IMR-90 (cell line): Measurements from ENCODE around the gene ERCC5. TPM values are rescaled to one million over a fixed set of nuclear protein-coding genes. Genes with fewer than 3 reads are reported as not detected.

Source experiments
- ATAC-seq: fragments of 200-7000 bp; cut with Tn5 transposase; 2 replicates; pipeline ENCODE4 v1.9.1; 2020; ENCODE audit warnings: low read depth, mild to moderate bottlenecking, moderate library complexity
- BruUV-seq: library from RNA; stranded (reverse); fragments of 400-500 nt; replicated peaks from 2 replicates; lab custom pipeline; 2021; lab: Mats Ljungman, UMichigan
- CTCF ChIA-PET: fragments of 300-600 bp; formaldehyde crosslinking; extraction: SDS; loops from one replicate; lab custom pipeline; 2021; ENCODE audit warnings: antibody characterized with exemption; lab: Yijun Ruan, JAX
- POLR2A ChIA-PET: fragments of 300-600 bp; sonication (Branson Sonifier 250); formaldehyde crosslinking; loops from one replicate; lab custom pipeline; 2022; ENCODE audit warnings: antibody characterized with exemption; ENCODE audit not compliant: unreplicated experiment; lab: Charles Lee
- DNase-seq: peaks from one replicate; pipeline ENCODE4 v3.0.0; 2013
- H2AFZ ChIP-seq: replicated peaks from 2 replicates; pipeline ENCODE3; 2013; ENCODE audit warnings: low read length, mild to moderate bottlenecking; ENCODE audit not compliant: poor library complexity
- H2AK5ac ChIP-seq: 2 replicates; pipeline ENCODE4 v1.6.1; 2013; ENCODE audit warnings: low read depth, low read length, inconsistent platforms
- H2AK9ac ChIP-seq: replicated peaks from 2 replicates; pipeline ENCODE3; 2013; ENCODE audit warnings: mild to moderate bottlenecking, low read depth, low read length, moderate library complexity; ENCODE audit not compliant: poor library complexity
- H2BK120ac ChIP-seq: 2 replicates; pipeline ENCODE4 v1.6.1; 2013; ENCODE audit warnings: low read depth, low read length, inconsistent platforms
- H2BK15ac ChIP-seq: 3 replicates; pipeline ENCODE4 v1.6.1; 2013; ENCODE audit warnings: low read depth, low read length, inconsistent platforms
- H2BK20ac ChIP-seq: 2 replicates; pipeline ENCODE4 v1.6.1; 2013; ENCODE audit warnings: low read depth, mild to moderate bottlenecking, inconsistent platforms, low read length, moderate library complexity
- H2BK5ac ChIP-seq: 2 replicates; pipeline ENCODE4 v1.6.1; 2013; ENCODE audit warnings: mild to moderate bottlenecking, low read depth, low read length, inconsistent platforms; ENCODE audit not compliant: poor library complexity, severe bottlenecking
- H3K14ac ChIP-seq: replicated peaks from 2 replicates; pipeline ENCODE4 v1.6.1; 2013; ENCODE audit warnings: low read depth, low read length, inconsistent platforms
- H3K18ac ChIP-seq: 2 replicates; pipeline ENCODE4 v1.6.1; 2013; ENCODE audit warnings: low read depth, low read length, control low read depth
- H3K23ac ChIP-seq: 2 replicates; pipeline ENCODE4 v1.6.1; 2013; ENCODE audit warnings: low read depth, low read length, inconsistent platforms
- H3K27ac ChIP-seq: 2 replicates; pipeline ENCODE4 v1.5.1; 2013; ENCODE audit warnings: mild to moderate bottlenecking, control low read depth, low read length; ENCODE audit not compliant: insufficient read depth
- H3K27me3 ChIP-seq: 2 replicates; pipeline ENCODE4 v1.6.1; 2013; ENCODE audit warnings: low read length; ENCODE audit not compliant: control insufficient read depth, insufficient read depth
- H3K36me3 ChIP-seq: 2 replicates; pipeline ENCODE4 v1.6.1; 2013; ENCODE audit warnings: low read length, mixed read lengths; ENCODE audit not compliant: control insufficient read depth, insufficient read depth
- H3K4ac ChIP-seq: 2 replicates; pipeline ENCODE4 v1.6.1; 2013; ENCODE audit warnings: low read depth, low read length, inconsistent platforms
- H3K4me1 ChIP-seq: 2 replicates; pipeline ENCODE4 v1.6.1; 2013; ENCODE audit warnings: low read length, mixed read lengths; ENCODE audit not compliant: control insufficient read depth, insufficient read depth
- H3K4me2 ChIP-seq: 2 replicates; pipeline ENCODE4 v1.6.1; 2013; ENCODE audit warnings: low read depth, mild to moderate bottlenecking, control low read depth, low read length, moderate library complexity
- H3K4me3 ChIP-seq: 2 replicates; pipeline ENCODE4 v1.5.1; 2013; ENCODE audit warnings: low read depth, mild to moderate bottlenecking, control low read depth, low read length, moderate library complexity; ENCODE audit not compliant: insufficient read depth
- H3K56ac ChIP-seq: 2 replicates; pipeline ENCODE4 v1.6.1; 2013; ENCODE audit warnings: low read length, inconsistent platforms; ENCODE audit not compliant: insufficient read depth; ENCODE audit errors: extremely low read depth
- H3K79me1 ChIP-seq, 2 experiments: 2 replicates each; pipeline ENCODE4 v1.6.1; 2013; ENCODE audit warnings: low read length in 2 of 2, inconsistent platforms in 1 of 2, low read depth in 1 of 2
- H3K9ac ChIP-seq: 2 replicates; pipeline ENCODE4 v1.6.1; 2013; ENCODE audit warnings: low read depth, low read length, control low read depth
- H3K9me1 ChIP-seq: 2 replicates; pipeline ENCODE4 v1.6.1; 2013; ENCODE audit warnings: low read length, inconsistent platforms; ENCODE audit not compliant: insufficient read depth
- H3K9me3 ChIP-seq: 2 replicates; pipeline ENCODE4 v1.6.1; 2013; ENCODE audit warnings: low read length; ENCODE audit not compliant: control insufficient read depth, insufficient read depth
- H4K20me1 ChIP-seq: 2 replicates; pipeline ENCODE4 v1.6.1; 2013; ENCODE audit warnings: low read length, inconsistent platforms; ENCODE audit not compliant: insufficient read depth
- H4K5ac ChIP-seq: 2 replicates; pipeline ENCODE4 v1.6.1; 2013; ENCODE audit warnings: mild to moderate bottlenecking, low read depth, low read length, control low read depth
- H4K8ac ChIP-seq, 2 experiments: 2 replicates each; pipeline ENCODE4 v1.6.1; 2013; ENCODE audit warnings: low read depth in 2 of 2, low read length in 2 of 2, control low read depth in 1 of 2, inconsistent platforms in 1 of 2
- H4K91ac ChIP-seq: 2 replicates; pipeline ENCODE4 v1.6.1; 2013; ENCODE audit warnings: low read depth, low read length, inconsistent platforms; ENCODE audit not compliant: insufficient read depth
- BHLHE40 ChIP-seq: fragments of 150-350 bp; IDR thresholded peaks from 2 replicates; pipeline ENCODE4 v1.6.1; 2016; ENCODE audit warnings: mild to moderate bottlenecking, low read depth, low read length
- CEBPB ChIP-seq: IDR thresholded peaks from 2 replicates; pipeline ENCODE4 v1.6.1; 2012; ENCODE audit warnings: low read depth, low read length, improper control_type of control experiment
- FOS ChIP-seq: fragments of 150-350 bp; IDR thresholded peaks from 2 replicates; pipeline ENCODE4 v1.6.1; 2016; ENCODE audit warnings: low read depth, low read length
- MAFK ChIP-seq: IDR thresholded peaks from 2 replicates; pipeline ENCODE4 v1.6.1; 2012; ENCODE audit warnings: low read depth, low read length, improper control_type of control experiment
- MAZ ChIP-seq: IDR thresholded peaks from 2 replicates; pipeline ENCODE4 v1.6.1; 2012; ENCODE audit warnings: low read depth, mild to moderate bottlenecking, low read length, improper control_type of control experiment, moderate library complexity, borderline replicate concordance
- POLR2A ChIP-seq: IDR thresholded peaks from 2 replicates; pipeline ENCODE4 v1.6.1; 2012; ENCODE audit warnings: mild to moderate bottlenecking, low read depth, low read length
- RAD21 ChIP-seq: IDR thresholded peaks from 2 replicates; pipeline ENCODE4 v1.6.1; 2012; ENCODE audit warnings: low read length, improper control_type of control experiment
- RFX5 ChIP-seq: IDR thresholded peaks from 2 replicates; pipeline ENCODE4 v1.8.0; 2012; ENCODE audit warnings: low read depth, mild to moderate bottlenecking, low read length, moderate library complexity
- WGBS, 2 experiments: methylation state at CpG; one replicate each; pipeline versions ENCODE4 v1.1.5 to v1.1.7; 2013; ENCODE audit warnings: missing lambda C conversion rate in 2 of 2; ENCODE audit not compliant: insufficient read length in 1 of 2; ENCODE audit errors: extremely low coverage in 2 of 2; 5-methylcytosine and 5-hydroxymethylcytosine counted together
- dilution Hi-C: fragments of 300-500 bp; cut with HindIII; formaldehyde crosslinking; loops from one replicate; pipeline ENCODE4 v1.14.3; 2018; ENCODE audit warnings: low sequenced_read_pairs; ENCODE audit not compliant: unreplicated experiment
- in situ Hi-C: fragments of 300-500 bp; cut with MboI; formaldehyde crosslinking; loops from 3 replicates; pipeline ENCODE4 v1.14.3; 2019; ENCODE audit warnings: low sequenced_read_pairs, inconsistent platforms, mixed read lengths
- intact Hi-C: fragments of 100-400 bp; cut with micrococcal nuclease; formaldehyde crosslinking; loops from 2 replicates; pipeline ENCODE4 v1.10.0; 2022
- polyA plus RNA-seq, 3 experiments: library from polyadenylated mRNA; depleted of rRNA; stranded (reverse); fragments of >200 nt; gene quantifications; 2 replicates each; pipeline ENCODE4 v1.2.3, GENCODE V29; 2012; ENCODE audit warnings: low replicate concordance in 1 of 3
- total RNA-seq: library from RNA; depleted of rRNA; stranded (reverse); fragments of >200 nt; gene quantifications from 2 replicates; pipeline ENCODE4 v1.2.3, GENCODE V29; 2012
- TF ChIP-seq, protein P1 (sequence below): fragments of 150-350 bp; IDR thresholded peaks from 2 replicates; pipeline ENCODE4 v1.6.1; 2016; ENCODE audit warnings: low read depth, mild to moderate bottlenecking, low read length, moderate library complexity, borderline replicate concordance

The ERCC5 gene
- total and polyA plus RNA-seq, 2 of the 4 experiments (the other 2 are of a cell fraction), result 29.7 to 34.4 TPM

DNA sequence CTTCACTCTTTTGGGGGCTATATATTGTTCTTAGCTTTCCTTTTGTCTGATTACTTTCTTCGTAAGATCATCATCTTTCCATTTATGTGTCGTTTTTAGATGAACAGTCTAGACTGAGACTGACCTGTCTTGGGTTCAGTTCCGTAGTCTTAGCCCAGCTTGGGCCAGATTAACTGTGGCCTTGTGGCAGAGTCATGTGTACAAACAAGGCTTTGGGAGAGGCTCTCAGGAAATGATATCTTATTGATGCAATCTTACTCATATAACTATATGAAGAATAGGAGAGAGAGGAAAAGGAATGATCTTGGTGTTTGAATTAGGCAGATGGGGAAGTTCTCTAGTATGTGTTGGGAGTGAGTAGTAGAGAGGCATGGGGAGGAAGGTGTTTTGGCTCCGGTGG lies 6.8 kb upstream of the ERCC5 start:
- H2AFZ ChIP-seq, result no peak overlapping the region
- intact Hi-C loops (no loop called here), in situ Hi-C loops (no loop called here), dilution Hi-C loops (no loop called here)
- H3K9me3 ChIP-seq, result no peaks in the 10 kb centered on the region
- no peak overlapping the region for H3K18ac ChIP-seq
- no peak for DNase-seq
- TF ChIP-seq CEBPB (no peak), POLR2A (no peak), MAZ (no peak), BHLHE40 (no peak), RFX5 (no peak), MAFK (no peak), RAD21 (no peak), FOS (no peak)
- TF ChIP-seq, protein P1, sequence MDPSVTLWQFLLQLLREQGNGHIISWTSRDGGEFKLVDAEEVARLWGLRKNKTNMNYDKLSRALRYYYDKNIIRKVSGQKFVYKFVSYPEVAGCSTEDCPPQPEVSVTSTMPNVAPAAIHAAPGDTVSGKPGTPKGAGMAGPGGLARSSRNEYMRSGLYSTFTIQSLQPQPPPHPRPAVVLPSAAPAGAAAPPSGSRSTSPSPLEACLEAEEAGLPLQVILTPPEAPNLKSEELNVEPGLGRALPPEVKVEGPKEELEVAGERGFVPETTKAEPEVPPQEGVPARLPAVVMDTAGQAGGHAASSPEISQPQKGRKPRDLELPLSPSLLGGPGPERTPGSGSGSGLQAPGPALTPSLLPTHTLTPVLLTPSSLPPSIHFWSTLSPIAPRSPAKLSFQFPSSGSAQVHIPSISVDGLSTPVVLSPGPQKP, result no peak
- ChIA-PET CTCF (interaction anchor here (0.6 kb wide), 1 partner anchor 243 kb away, joined by 3 read pairs; no protein-coding TSS in a partner anchor), POLR2A (interaction anchor here (0.8 kb wide), 1 partner anchor 247 kb away, joined by 5 read pairs; no protein-coding TSS in a partner anchor)
- no peak overlapping the region for H2AK5ac ChIP-seq
- no peaks in the 10 kb centered on the region for H3K9me1 ChIP-seq
- no peak overlapping the region for H3K56ac ChIP-seq
- H2BK20ac ChIP-seq, result no peak overlapping the region
- H3K4me2 ChIP-seq, result no peak overlapping the region
- H4K5ac ChIP-seq, result no peak overlapping the region
- no peak overlapping the region for H3K23ac ChIP-seq
- H2BK15ac ChIP-seq, result no peak overlapping the region
- H3K4ac ChIP-seq, result no peak overlapping the region
- WGBS, 2 experiments, result no CpG with 5 or more reads among the region's 4 CpGs
- H4K8ac ChIP-seq, result no peak overlapping the region
- no TSS peak for BruUV-seq
- no peak overlapping the region for H3K27ac ChIP-seq
- ATAC-seq, result 0 out of 2 replicates have a peak, but pooled peaks have one; percentile 27
- no peak overlapping the region for H3K14ac ChIP-seq
- H2BK5ac ChIP-seq, result no peak overlapping the region
- no peaks in the 10 kb centered on the region; a peak in 1 of 4 replicates for H3K79me1 ChIP-seq
- H3K27me3 ChIP-seq, result no peaks in the 10 kb centered on the region
- no peak overlapping the region for H2AK9ac ChIP-seq
- no peak overlapping the region for H3K4me3 ChIP-seq
- no peak overlapping the region for H4K91ac ChIP-seq
- H3K9ac ChIP-seq, result no peak overlapping the region
- 0 out of 2 replicates have a peak, but pooled peaks cover 2% of the 10 kb centered on the region for H3K4me1 ChIP-seq
- H3K36me3 ChIP-seq, result peaks cover 15% of the 10 kb centered on the region
- H2BK120ac ChIP-seq, result no peak overlapping the region
- no peaks in the 10 kb centered on the region for H4K20me1 ChIP-seq
